GM06990 (cell line): Measurements from ENCODE around the gene PPP3CA.

ENCODE experiments used
- DNase-seq: peaks from one replicate; pipeline ENCODE4 v3.0.0-alpha.2; 2011; ENCODE audit not compliant: insufficient read length; ENCODE audit errors: extremely low read depth
- H3K27me3 ChIP-seq: replicated peaks from 2 replicates; pipeline ENCODE4 v1.6.0; 2011; ENCODE audit warnings: low read length; ENCODE audit not compliant: control insufficient read depth, insufficient read depth
- H3K36me3 ChIP-seq: 2 replicates; pipeline ENCODE4 v1.5.1; 2011; ENCODE audit warnings: low read length; ENCODE audit not compliant: control insufficient read depth, insufficient read depth
- H3K4me3 ChIP-seq: replicated peaks from 2 replicates; pipeline ENCODE4 v1.5.1; 2011; ENCODE audit warnings: low read depth, mild to moderate bottlenecking, control low read depth, low read length
- CTCF ChIP-seq: IDR thresholded peaks from 2 replicates; pipeline ENCODE4 v1.5.1; 2011; ENCODE audit warnings: low read length, control low read depth, mild to moderate bottlenecking, inconsistent platforms; ENCODE audit not compliant: insufficient read depth, poor library complexity, severe bottlenecking

The PPP3CA gene

GRCh38 chr4:101178731-101179130 is 168.6 kb downstream of the PPP3CA start:
- TF ChIP-seq CTCF: no peak
- Histone ChIP-seq H3K36me3 (no peaks in the 10 kb centered on the region; the same call in 1 of the 2 replicates), H3K27me3 (no peaks in the 10 kb centered on the region), H3K4me3 (no peak overlapping the region)
- DNase-seq: no peak

GRCh38 chr4:101177154-101177553 is 170.2 kb downstream of the PPP3CA start:
- no peak for TF ChIP-seq CTCF
- no peaks in the 10 kb centered on the region for H3K27me3 ChIP-seq
- no peak for DNase-seq
- no peaks in the 10 kb centered on the region for H3K36me3 ChIP-seq
- no peak overlapping the region for H3K4me3 ChIP-seq

- DNase-seq: no peak
- Histone ChIP-seq H3K27me3 (no peaks in the 10 kb centered on the region), H3K4me3 (no peak overlapping the region), H3K36me3 (no peaks in the 10 kb centered on the region)
- no peak for TF ChIP-seq CTCF
These were observed 171.2 kb downstream of the PPP3CA start for GRCh38 chr4:101175896-101176676.

GRCh38 chr4:101174679-101175345 is 172.5 kb downstream of the PPP3CA start:
- Histone ChIP-seq H3K36me3 (no peaks in the 10 kb centered on the region), H3K4me3 (no peak overlapping the region), H3K27me3 (no peaks in the 10 kb centered on the region)
- DNase-seq: no peak
- TF ChIP-seq CTCF: no peak

- DNase-seq: no peak
- Histone ChIP-seq H3K4me3 (no peak overlapping the region), H3K36me3 (no peaks in the 10 kb centered on the region), H3K27me3 (no peaks in the 10 kb centered on the region)
- no peak for TF ChIP-seq CTCF
These were observed 175.0 kb downstream of the PPP3CA start for GRCh38 chr4:101172369-101172768.
